GM18861 (cell line): ENCODE results near the gene ZNF880.
"Not testable (repeated sequence)": the region's sequence is repeated elsewhere in the genome, so short reads cannot be mapped to it uniquely, and the experiment has no call there.

Experiments
- ATAC-seq: cut with Tn5 transposase; IDR thresholded peaks from one replicate; pipeline ENCODE4 v1.9.1; 2021; ENCODE audit not compliant: unreplicated experiment

Gene ZNF880

GRCh38 chr19:52369559-52370340 is at the start of gene ZNF880:
Gene ZNF880 (plus strand): TSS chr19:52369923. CDS start chr19:52369966, 43 bp downstream.
- ATAC-seq, result no peak

- ATAC-seq, result no peak
Measured at GRCh38 chr19:52322429-52322828, 47.3 kb upstream of the ZNF880 start.

- ATAC-seq, result no peak
Measured at GRCh38 chr19:52331757-52332156, 38.0 kb upstream of the ZNF880 start.

- ATAC-seq, result no peak
Measured at GRCh38 chr19:52335768-52336116, 34.0 kb upstream of the ZNF880 start.

- ATAC-seq, result no peak
Measured at GRCh38 chr19:52336117-52336790, 33.5 kb upstream of the ZNF880 start, which contains the start of gene ZNF610. Gene ZNF610 (plus strand): TSS chr19:52336243. CDS start chr19:52349173, 12,930 bp downstream.

GRCh38 chr19:52336791-52337381 is 32.8 kb upstream of the ZNF880 start:
- ATAC-seq, result no peak

GRCh38 chr19:52339022-52339421 is 30.7 kb upstream of the ZNF880 start:
- not testable (repeated sequence) for ATAC-seq

GRCh38 chr19:52343548-52343947 is 26.2 kb upstream of the ZNF880 start:
- no peak for ATAC-seq

- no peak for ATAC-seq
Measured at GRCh38 chr19:52345162-52345561, 24.6 kb upstream of the ZNF880 start.

GRCh38 chr19:52351512-52351911 is 18.2 kb upstream of the ZNF880 start:
- no peak for ATAC-seq

- ATAC-seq, result no peak
Measured at GRCh38 chr19:52366414-52366824, 3.3 kb upstream of the ZNF880 start.

GRCh38 chr19:52370341-52370710 is 603 bp downstream of the ZNF880 start:
- ATAC-seq, result no peak

- ATAC-seq, result no peak
Measured at GRCh38 chr19:52391135-52391534, 21.4 kb downstream of the ZNF880 start.

- no peak for ATAC-seq
Measured at GRCh38 chr19:52397310-52398080, 27.8 kb downstream of the ZNF880 start, which contains the start of gene ZNF528. Gene ZNF528 (plus strand): TSS chr19:52397849. CDS start chr19:52402014, 4,165 bp downstream.

- no peak for ATAC-seq
Measured at GRCh38 chr19:52398081-52398441, 28.3 kb downstream of the ZNF880 start.

- ATAC-seq, result no peak
Measured at GRCh38 chr19:52410276-52410675, 40.6 kb downstream of the ZNF880 start.

GRCh38 chr19:52415711-52416110 is 46.0 kb downstream of the ZNF880 start:
- no peak for ATAC-seq

GRCh38 chr19:52428937-52429336 is 59.2 kb downstream of the ZNF880 start, which contains the start of gene ZNF534:
Gene ZNF534 (plus strand): TSS chr19:52429148. CDS start chr19:52431475, 2,327 bp downstream.
- ATAC-seq, result no peak
